Naive thymus-derived CD4-positive, alpha-beta T cell (primary cell): ENCODE results near the gene PPDPF. TPM values are rescaled to one million over a fixed set of nuclear protein-coding genes. Genes with fewer than 3 reads are reported as not detected.

Source experiments
- ATAC-seq: fragments of 150-1000 bp; cut with Tn5 transposase; 2 replicates; pipeline ENCODE4 v1.10.0; 2021; ENCODE audit warnings: mild to moderate bottlenecking, moderate library complexity
- CTCF ChIA-PET: fragments of 350-600 bp; sonication (Branson Sonifier 250); formaldehyde crosslinking; loops from one replicate; lab custom pipeline; 2021; ENCODE audit warnings: antibody characterized with exemption; lab: Charles Lee
- POLR2A ChIA-PET: fragments of 350-600 bp; sonication (Branson Sonifier 250); formaldehyde crosslinking; loops from one replicate; lab custom pipeline; 2021; ENCODE audit warnings: antibody characterized with exemption, inconsistent platforms; lab: Charles Lee
- DNase-seq, 9 donors: peaks; one replicate each; pipeline versions ENCODE4 v3.0.0 to v3.0.0-alpha.2; 2020 to 2022; ENCODE audit warnings: mixed read lengths in 1 of 9
- H3K27ac ChIP-seq: one replicate; pipeline ENCODE4 v1.7.0; 2013; ENCODE audit warnings: mild to moderate bottlenecking, low read depth, low read length, moderate library complexity
- H3K27me3 ChIP-seq, 2 donors: one replicate each; pipeline ENCODE4 v1.7.0; 2013; ENCODE audit warnings: low read length in 2 of 2, mild to moderate bottlenecking in 2 of 2, moderate library complexity in 2 of 2; ENCODE audit not compliant: control insufficient read depth in 2 of 2, insufficient read depth in 2 of 2
- H3K36me3 ChIP-seq, 3 experiments: 1 replicate in 2 of 3; 2 replicates in 1 of 3; pipeline ENCODE4 v1.7.0; 2013; ENCODE audit warnings: low read length in 3 of 3, mild to moderate bottlenecking in 3 of 3, moderate library complexity in 1 of 3; ENCODE audit not compliant: insufficient read depth in 3 of 3, control insufficient read depth in 2 of 3
- H3K4me1 ChIP-seq, 2 donors: one replicate each; pipeline ENCODE4 v1.7.0; 2013; ENCODE audit warnings: low read length in 2 of 2, mild to moderate bottlenecking in 2 of 2, moderate library complexity in 1 of 2; ENCODE audit not compliant: control insufficient read depth in 2 of 2, insufficient read depth in 2 of 2
- H3K4me3 ChIP-seq: 2 replicates; pipeline ENCODE4 v1.7.0; 2013; ENCODE audit warnings: mild to moderate bottlenecking, low read length
- H3K9me3 ChIP-seq, 3 experiments: 1 replicate in 2 of 3; 2 replicates in 1 of 3; pipeline ENCODE4 v1.7.0; 2013; ENCODE audit warnings: low read length in 3 of 3; ENCODE audit not compliant: control insufficient read depth in 2 of 3
- H3K27ac Mint-ChIP-seq, 9 donors: one replicate each; pipeline ENCODE4 v1.8.0; 2020 to 2022; ENCODE audit warnings: mixed read lengths in 9 of 9, mild to moderate bottlenecking in 8 of 9, moderate library complexity in 5 of 9, inconsistent platforms in 2 of 9
- H3K27me3 Mint-ChIP-seq, 5 donors: one replicate each; pipeline ENCODE4 v1.8.0; 2021 to 2022; ENCODE audit warnings: mixed read lengths in 5 of 5, mild to moderate bottlenecking in 1 of 5
- H3K36me3 Mint-ChIP-seq, 5 donors: one replicate each; pipeline ENCODE4 v1.8.0; 2020 to 2022; ENCODE audit warnings: mixed read lengths in 5 of 5, mild to moderate bottlenecking in 3 of 5, inconsistent platforms in 1 of 5
- H3K4me1 Mint-ChIP-seq, 7 donors: one replicate each; pipeline ENCODE4 v1.8.0; 2020 to 2022; ENCODE audit warnings: mixed read lengths in 7 of 7, mild to moderate bottlenecking in 3 of 7, inconsistent platforms in 1 of 7
- H3K4me3 Mint-ChIP-seq, 10 donors: one replicate each; pipeline ENCODE4 v1.8.0; 2020 to 2022; ENCODE audit warnings: mild to moderate bottlenecking in 10 of 10, mixed read lengths in 10 of 10, moderate library complexity in 6 of 10, inconsistent platforms in 2 of 10
- H3K9me3 Mint-ChIP-seq, 11 donors: one replicate each; pipeline ENCODE4 v1.8.0; 2020 to 2022; ENCODE audit warnings: mixed read lengths in 11 of 11, mild to moderate bottlenecking in 4 of 11, inconsistent platforms in 1 of 11, moderate library complexity in 1 of 11
- intact Hi-C, 2 donors: fragments of 100-400 bp; cut with micrococcal nuclease; formaldehyde crosslinking; loops; one replicate each; pipeline ENCODE4 v1.15.1; 2023
- polyA plus RNA-seq, 2 donors: library from polyadenylated mRNA; unstranded; fragments of 300-500 nt; fragmentation: Illumina TruSeq; gene quantifications; one replicate each; pipeline ENCODE4 v1.2.3, GENCODE V29; 2021
- total RNA-seq, 6 experiments: library from RNA in 5 of 6; stranded (reverse) in 5 of 6; gene quantifications; 1 replicate in 5 of 6; 2 replicates in 1 of 6; pipeline ENCODE4 v1.2.3 and lab custom pipeline; 2021 to 2026

Gene PPDPF
- total and polyA plus RNA-seq, 7 experiments from 2014 or later, result 67.7 to 225 (median 173) TPM

- DNase-seq, result no peak
- Histone ChIP-seq H3K9me3 (no peaks in the 10 kb centered on the region), H3K4me3 (no peak overlapping the region), H3K27me3 (no peaks in the 10 kb centered on the region), H3K4me1 (no peaks in the 10 kb centered on the region), H3K36me3 (peaks cover 0 to 62% (median 3%) of the 10 kb centered on the region in 3 experiments), H3K27ac (no peak overlapping the region)
- ATAC-seq, result no peak
- H3K27me3 Mint-ChIP-seq, result no peaks in the 10 kb centered on the region
- H3K4me3 Mint-ChIP-seq, result no peak overlapping the region
- intact Hi-C loops, result no loop called here
- H3K27ac Mint-ChIP-seq, result no peak overlapping the region
- peaks cover 0 to 2% (median 0%) of the 10 kb centered on the region in 11 donors for H3K9me3 Mint-ChIP-seq
- peaks cover 0 to 5% (median 0%) of the 10 kb centered on the region in 7 donors for H3K4me1 Mint-ChIP-seq
- peaks cover 0 to 19% (median 4%) of the 10 kb centered on the region in 5 donors for H3K36me3 Mint-ChIP-seq
- POLR2A ChIA-PET, result interaction anchor here (0.6 to 0.9 kb wide), 2 partner anchors 21 to 70 kb away, joined by 3 read pairs; no protein-coding TSS in a partner anchor
- CTCF ChIA-PET, result no interaction called here
Measured at GRCh38 chr20:63561624-63562396, 41.2 kb downstream of the PPDPF start.

DNA sequence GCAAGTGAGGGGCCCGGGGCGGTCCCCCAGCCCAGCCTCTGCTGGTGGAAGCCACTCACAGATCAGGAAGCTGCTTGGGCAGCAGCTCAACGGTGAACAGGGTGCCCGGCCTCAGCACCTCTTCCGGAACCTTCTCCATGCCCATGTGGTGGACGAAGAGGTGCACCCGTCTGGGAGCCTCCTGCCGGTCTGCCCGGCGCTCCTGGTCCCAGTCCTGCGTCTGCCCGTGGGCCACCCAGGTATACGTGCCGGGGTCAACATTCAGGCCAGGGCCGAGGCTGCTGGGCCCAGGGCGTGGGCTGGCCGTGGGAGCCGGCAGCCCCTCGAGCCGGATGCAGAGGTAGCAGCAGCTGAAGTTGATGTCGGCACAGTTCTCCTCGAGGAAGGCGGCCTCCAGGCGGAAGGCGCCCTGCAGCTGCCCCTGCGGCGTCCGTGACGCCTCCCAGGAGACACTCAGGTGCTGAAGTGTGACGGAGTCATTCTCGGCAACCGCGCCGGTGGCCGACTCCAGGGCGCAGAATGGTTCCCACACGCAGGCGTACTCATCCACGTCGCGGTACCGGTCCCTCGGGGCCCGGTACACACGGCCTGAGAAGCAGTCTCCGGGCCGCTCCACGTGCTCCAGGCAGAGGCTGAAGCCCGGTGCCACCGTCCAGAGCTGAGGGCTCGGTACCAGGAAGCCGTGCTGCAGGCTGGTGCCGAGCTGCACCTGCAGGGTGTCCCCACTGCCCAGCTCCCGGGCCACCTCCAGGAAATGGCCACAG, 42.1 kb downstream of the PPDPF start:
- Mint-ChIP-seq H3K27ac (no peak overlapping the region), H3K27me3 (no peaks in the 10 kb centered on the region), H3K9me3 (peaks cover 0 to 2% (median 0%) of the 10 kb centered on the region in 11 donors), H3K4me1 (peaks cover 3 to 10% (median 5%) of the 10 kb centered on the region in 7 donors), H3K36me3 (peaks cover 0 to 23% (median 4%) of the 10 kb centered on the region in 5 donors), H3K4me3 (no peak overlapping the region)
- no peak for ATAC-seq
- Histone ChIP-seq H3K4me1 (peaks cover 3 to 6% of the 10 kb centered on the region in 2 donors), H3K9me3 (no peaks in the 10 kb centered on the region), H3K27me3 (no peaks in the 10 kb centered on the region), H3K4me3 (no peak overlapping the region), H3K36me3 (peaks cover 0 to 62% (median 3%) of the 10 kb centered on the region in 3 experiments), H3K27ac (no peak overlapping the region)
- CTCF ChIA-PET, result no interaction called here
- POLR2A ChIA-PET, result interaction anchor here (0.9 kb wide), 1 partner anchor 20 kb away, joined by 3 read pairs; no protein-coding TSS in a partner anchor
- no peak for DNase-seq
- intact Hi-C loops, result no loop called here

GRCh38 chr20:63563225-63563935, 42.8 kb downstream of the PPDPF start:
- DNase-seq, result no peak
- no peaks in the 10 kb centered on the region for H3K27me3 ChIP-seq
- no peak for ATAC-seq
- ChIA-PET POLR2A (no interaction called here), CTCF (no interaction called here)
- peaks cover 0 to 62% (median 3%) of the 10 kb centered on the region in 3 experiments for H3K36me3 ChIP-seq
- H3K36me3 Mint-ChIP-seq, result peaks cover 0 to 23% (median 4%) of the 10 kb centered on the region in 5 donors
- no peaks in the 10 kb centered on the region for H3K9me3 ChIP-seq
- H3K27ac ChIP-seq, result no peak overlapping the region
- no peak overlapping the region for H3K4me3 Mint-ChIP-seq
- intact Hi-C loops, result no loop called here
- peaks cover 9 to 16% (median 11%) of the 10 kb centered on the region in 7 donors for H3K4me1 Mint-ChIP-seq
- H3K9me3 Mint-ChIP-seq, result peaks cover 0 to 2% (median 0%) of the 10 kb centered on the region in 11 donors
- H3K4me3 ChIP-seq, result no peak overlapping the region
- no peak overlapping the region for H3K27ac Mint-ChIP-seq
- H3K27me3 Mint-ChIP-seq, result no peaks in the 10 kb centered on the region
- peaks cover 11 to 14% of the 10 kb centered on the region in 2 donors for H3K4me1 ChIP-seq

DNA sequence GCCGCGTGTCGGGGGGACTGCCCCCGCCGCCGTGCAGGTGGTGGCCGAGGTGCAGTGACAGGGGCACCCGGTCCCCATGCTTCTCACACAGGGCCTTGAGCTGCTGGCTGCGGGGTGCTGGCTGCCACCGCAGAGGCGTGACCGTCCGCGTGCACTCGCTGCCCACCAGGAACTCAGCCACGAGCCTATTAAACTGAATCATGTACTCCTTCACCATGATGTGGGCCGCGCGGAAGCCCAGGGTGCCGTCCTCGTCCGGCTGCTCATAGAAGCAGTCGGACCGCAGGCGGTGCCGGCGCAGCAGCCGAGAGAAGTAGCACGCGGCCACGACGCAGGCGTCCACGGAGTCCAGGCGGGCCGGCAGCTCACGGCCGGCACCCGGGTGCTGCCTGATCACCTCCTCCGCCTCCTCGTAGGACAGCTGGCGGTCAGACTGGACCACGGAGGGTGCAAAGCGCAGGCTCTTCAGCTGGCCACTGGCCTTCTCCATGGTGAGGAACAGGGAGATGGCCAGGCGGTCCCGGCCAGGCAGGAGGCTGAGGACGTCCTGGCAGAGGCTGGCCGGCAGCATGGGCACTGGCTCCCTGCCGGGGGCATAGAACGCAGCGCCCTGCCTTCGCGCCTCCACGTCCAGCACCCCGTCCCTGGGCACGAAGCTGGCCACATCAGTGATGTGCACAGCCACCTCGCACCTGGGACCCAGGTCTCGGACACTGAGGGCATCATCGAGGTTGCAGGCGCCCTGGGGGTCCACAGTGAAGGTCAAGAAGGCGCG, 43.7 kb downstream of the PPDPF start:
- ChIA-PET POLR2A (no interaction called here), CTCF (no interaction called here)
- H3K36me3 ChIP-seq, result peaks cover 0 to 62% (median 3%) of the 10 kb centered on the region in 3 experiments
- no peaks in the 10 kb centered on the region for H3K27me3 ChIP-seq
- ATAC-seq (no peak), DNase-seq (no peak)
- peaks cover 0 to 17% (median 4%) of the 10 kb centered on the region in 5 donors for H3K36me3 Mint-ChIP-seq
- intact Hi-C loops, result no loop called here
- H3K4me3 ChIP-seq, result no peak overlapping the region
- no peaks in the 10 kb centered on the region for H3K9me3 ChIP-seq
- H3K4me1 ChIP-seq, result peaks cover 18 to 22% of the 10 kb centered on the region in 2 donors
- no peak overlapping the region for H3K27ac Mint-ChIP-seq
- no peaks in the 10 kb centered on the region for H3K27me3 Mint-ChIP-seq
- H3K4me1 Mint-ChIP-seq, result peaks cover 9 to 24% (median 18%) of the 10 kb centered on the region in 7 donors
- no peak overlapping the region for H3K27ac ChIP-seq
- H3K4me3 Mint-ChIP-seq, result no peak overlapping the region
- peaks cover 0 to 2% (median 0%) of the 10 kb centered on the region in 11 donors for H3K9me3 Mint-ChIP-seq

GRCh38 chr20:63565021-63565698, 44.6 kb downstream of the PPDPF start:
- Mint-ChIP-seq H3K36me3 (peaks cover 0 to 15% (median 4%) of the 10 kb centered on the region in 5 donors), H3K27ac (peak overlapping the region in 1 of 9 donors; percentile 21), H3K9me3 (peaks cover 0 to 4% (median 0%) of the 10 kb centered on the region in 11 donors), H3K4me3 (no peak overlapping the region), H3K27me3 (no peaks in the 10 kb centered on the region), H3K4me1 (peaks cover 9 to 32% (median 21%) of the 10 kb centered on the region in 7 donors)
- intact Hi-C loops, result no loop called here
- peaks cover 19 to 28% of the 10 kb centered on the region in 2 donors for H3K4me1 ChIP-seq
- ATAC-seq (no peak), DNase-seq (no peak)
- ChIA-PET POLR2A (no interaction called here), CTCF (no interaction called here)
- H3K27me3 ChIP-seq, result no peaks in the 10 kb centered on the region
- H3K9me3 ChIP-seq, result no peaks in the 10 kb centered on the region
- H3K4me3 ChIP-seq, result no peak overlapping the region
- H3K36me3 ChIP-seq, result peaks cover 0 to 57% (median 3%) of the 10 kb centered on the region in 3 experiments
- no peak overlapping the region for H3K27ac ChIP-seq
